ENCODE results near the gene MLKL. TPM values are rescaled to one million over a fixed set of nuclear protein-coding genes. Genes with fewer than 3 reads are reported as not detected.

The MLKL gene
- total RNA-seq, result 11.5 and 12.0 TPM in 2 replicates

- H3K36me3 ChIP-seq (ENCODE audit: control insufficient read depth, insufficient read depth, low read length), result no peaks in the 10 kb centered on the region
- peak within 1 kb of the TSS; percentile 61 for H3K4me3 ChIP-seq (ENCODE audit: low read depth, low read length)
- no peaks in the 10 kb centered on the region for H3K27me3 ChIP-seq (ENCODE audit: control insufficient read depth, insufficient read depth, low read length)
- TF ChIP-seq CTCF (IDR thresholded peaks at IDR 0.05; ENCODE audit: insufficient read depth, low read length, poor library complexity, severe bottlenecking), result peak; percentile 9
- peak; percentile 16 for DNase-seq (ENCODE audit: low read depth)
Observed at GRCh38 chr16:74700438-74701225, at the start of gene MLKL. MLKL (minus strand) TSS chr16:74700862; CDS start chr16:74695757, 5,105 bp downstream.

- Histone ChIP-seq H3K27me3 (ENCODE audit: control insufficient read depth, insufficient read depth, low read length) (no peaks in the 10 kb centered on the region), H3K36me3 (ENCODE audit: control insufficient read depth, insufficient read depth, low read length) (no peaks in the 10 kb centered on the region), H3K4me3 (ENCODE audit: low read depth, low read length) (no peak overlapping the region)
- TF ChIP-seq CTCF (IDR thresholded peaks at IDR 0.05; ENCODE audit: insufficient read depth, low read length, poor library complexity, severe bottlenecking), result no peak
- DNase-seq (ENCODE audit: low read depth), result no peak
Observed at GRCh38 chr16:74749291-74750055, 48.8 kb upstream of the MLKL start.

GRCh38 chr16:74748616-74749026 is 48.0 kb upstream of the MLKL start:
- no peaks in the 10 kb centered on the region for H3K27me3 ChIP-seq (ENCODE audit: control insufficient read depth, insufficient read depth, low read length)
- no peaks in the 10 kb centered on the region for H3K36me3 ChIP-seq (ENCODE audit: control insufficient read depth, insufficient read depth, low read length)
- TF ChIP-seq CTCF (IDR thresholded peaks at IDR 0.05; ENCODE audit: insufficient read depth, low read length, poor library complexity, severe bottlenecking), result no peak
- H3K4me3 ChIP-seq (ENCODE audit: low read depth, low read length), result no peak overlapping the region
- DNase-seq (ENCODE audit: low read depth), result no peak

- no peak for TF ChIP-seq CTCF (IDR thresholded peaks at IDR 0.05; ENCODE audit: insufficient read depth, low read length, poor library complexity, severe bottlenecking)
- H3K27me3 ChIP-seq (ENCODE audit: control insufficient read depth, insufficient read depth, low read length), result no peaks in the 10 kb centered on the region
- DNase-seq (ENCODE audit: low read depth), result no peak
- H3K4me3 ChIP-seq (ENCODE audit: low read depth, low read length), result no peak overlapping the region
- no peaks in the 10 kb centered on the region for H3K36me3 ChIP-seq (ENCODE audit: control insufficient read depth, insufficient read depth, low read length)
Observed at GRCh38 chr16:74747716-74748615, 47.3 kb upstream of the MLKL start.

- DNase-seq (ENCODE audit: low read depth), result no peak
- TF ChIP-seq CTCF (IDR thresholded peaks at IDR 0.05; ENCODE audit: insufficient read depth, low read length, poor library complexity, severe bottlenecking), result no peak
- no peak overlapping the region for H3K4me3 ChIP-seq (ENCODE audit: low read depth, low read length)
Observed at GRCh38 chr16:74745926-74746325, 45.3 kb upstream of the MLKL start.

More at GRCh38 chr16:74745926-74746325, 45.3 kb upstream of the MLKL start:
- H3K36me3 ChIP-seq (ENCODE audit: control insufficient read depth, insufficient read depth, low read length), result no peaks in the 10 kb centered on the region
- H3K27me3 ChIP-seq (ENCODE audit: control insufficient read depth, insufficient read depth, low read length), result no peaks in the 10 kb centered on the region

Measured in kidney epithelial cell (primary cell).